ENCODE measurements around the gene GALNS. TPM values are rescaled to one million over a fixed set of nuclear protein-coding genes. Genes with fewer than 3 reads are reported as not detected.

The GALNS gene
- total RNA-seq, 2 donors from 2014 or later, result 8.8 to 48.8 TPM

DNA sequence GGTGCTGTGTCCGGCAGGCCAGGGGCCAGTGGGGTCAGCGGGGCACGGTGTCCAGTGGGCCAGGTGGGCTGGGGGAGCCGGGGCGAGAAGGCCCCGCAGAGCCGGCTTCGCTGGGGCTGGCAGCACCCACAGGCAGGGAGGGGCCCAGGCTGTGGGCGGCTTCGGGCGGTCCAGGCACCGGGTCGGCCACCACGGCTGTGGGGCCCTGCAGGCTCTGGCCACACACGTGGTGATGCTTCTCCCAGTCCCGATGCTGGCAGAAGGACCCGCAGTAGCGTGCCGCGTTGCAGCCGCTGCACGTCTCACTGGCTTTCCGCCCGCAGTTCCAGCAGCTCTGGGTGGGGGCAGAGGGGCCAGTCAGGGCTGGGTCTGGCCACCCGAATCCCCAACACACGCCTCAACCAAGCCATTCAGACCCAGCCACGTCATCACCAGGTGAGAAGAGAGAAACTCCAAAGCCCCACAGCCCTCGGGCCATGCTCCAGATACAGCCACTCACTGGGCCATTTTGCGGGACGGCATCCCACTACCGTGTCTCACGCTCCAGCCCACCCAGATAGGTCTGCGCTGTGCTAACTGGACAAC, 20.3 kb upstream of the GALNS start:
- no peak for TF ChIP-seq POLR2A (IDR thresholded peaks at IDR 0.05)
- TF ChIP-seq, protein P1, sequence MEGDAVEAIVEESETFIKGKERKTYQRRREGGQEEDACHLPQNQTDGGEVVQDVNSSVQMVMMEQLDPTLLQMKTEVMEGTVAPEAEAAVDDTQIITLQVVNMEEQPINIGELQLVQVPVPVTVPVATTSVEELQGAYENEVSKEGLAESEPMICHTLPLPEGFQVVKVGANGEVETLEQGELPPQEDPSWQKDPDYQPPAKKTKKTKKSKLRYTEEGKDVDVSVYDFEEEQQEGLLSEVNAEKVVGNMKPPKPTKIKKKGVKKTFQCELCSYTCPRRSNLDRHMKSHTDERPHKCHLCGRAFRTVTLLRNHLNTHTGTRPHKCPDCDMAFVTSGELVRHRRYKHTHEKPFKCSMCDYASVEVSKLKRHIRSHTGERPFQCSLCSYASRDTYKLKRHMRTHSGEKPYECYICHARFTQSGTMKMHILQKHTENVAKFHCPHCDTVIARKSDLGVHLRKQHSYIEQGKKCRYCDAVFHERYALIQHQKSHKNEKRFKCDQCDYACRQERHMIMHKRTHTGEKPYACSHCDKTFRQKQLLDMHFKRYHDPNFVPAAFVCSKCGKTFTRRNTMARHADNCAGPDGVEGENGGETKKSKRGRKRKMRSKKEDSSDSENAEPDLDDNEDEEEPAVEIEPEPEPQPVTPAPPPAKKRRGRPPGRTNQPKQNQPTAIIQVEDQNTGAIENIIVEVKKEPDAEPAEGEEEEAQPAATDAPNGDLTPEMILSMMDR (IDR thresholded peaks at IDR 0.05), result no peak
- WGBS, 2 donors, result 93 to 97% methylated on average over 9 to 32 of the region's 33 CpGs
- Histone ChIP-seq H3K27ac (no peak overlapping the region), H3K4me1 (no peaks in the 10 kb centered on the region), H3K9me3 (no peaks in the 10 kb centered on the region), H3K36me3 (replicated peaks in 1 of 2; ENCODE audit: insufficient read depth in 1 of 2, low read depth in 2 of 2) (peaks cover 4% of the 10 kb centered on the region in 2 donors), H3K4me3 (no peak overlapping the region), H3K27me3 (no peaks in the 10 kb centered on the region)
- no peak for ATAC-seq
- DNase-seq, result no peak
- intact Hi-C loops (cut with DNase I), result no loop called here

DNA sequence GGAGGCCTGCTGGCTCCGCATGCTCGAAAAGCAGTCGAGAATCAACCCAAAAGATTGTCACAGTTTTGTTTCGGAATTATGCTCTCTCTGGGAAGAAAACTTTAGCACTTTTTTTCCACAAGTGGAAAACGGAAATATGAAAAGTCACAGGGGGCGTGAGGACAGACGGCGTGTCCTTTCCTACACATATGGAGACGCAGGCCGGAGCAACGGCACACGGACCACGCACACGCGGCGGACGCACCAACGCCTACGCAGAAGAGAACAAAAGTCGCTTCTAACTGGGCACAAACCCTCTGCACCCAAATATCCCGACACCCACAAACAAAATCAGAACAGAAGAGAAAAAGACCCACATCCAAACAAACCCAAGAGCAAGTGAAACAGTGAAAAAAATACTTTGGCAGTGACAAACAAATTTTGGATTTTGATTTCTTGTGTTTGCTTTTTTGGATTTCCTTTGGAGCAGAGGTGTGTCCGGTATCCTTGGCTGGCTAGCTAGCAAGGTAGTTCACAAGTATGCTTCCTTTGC, 19.0 kb upstream of the GALNS start:
- H3K9me3 ChIP-seq, result no peaks in the 10 kb centered on the region
- H3K4me1 ChIP-seq, result peaks cover 4% of the 10 kb centered on the region
- ATAC-seq, result no peak
- no peak overlapping the region for H3K27ac ChIP-seq
- H3K27me3 ChIP-seq, result no peaks in the 10 kb centered on the region
- peaks cover 4% of the 10 kb centered on the region in 2 donors for H3K36me3 ChIP-seq (replicated peaks in 1 of 2; ENCODE audit: insufficient read depth in 1 of 2, low read depth in 2 of 2)
- no peak overlapping the region for H3K4me3 ChIP-seq
- no peak for TF ChIP-seq POLR2A (IDR thresholded peaks at IDR 0.05)
- TF ChIP-seq, protein P1 (IDR thresholded peaks at IDR 0.05), result no peak
- WGBS, 2 donors, result 93 to 94% methylated on average over 22 of the region's 22 CpGs
- intact Hi-C loops (cut with DNase I), result no loop called here
- no peak for DNase-seq

GRCh38 chr16:88874938-88875599, 18.3 kb upstream of the GALNS start:
- DNase-seq (no peak), ATAC-seq (no peak)
- Histone ChIP-seq H3K4me1 (peaks cover 5% of the 10 kb centered on the region), H3K4me3 (no peak overlapping the region), H3K9me3 (no peaks in the 10 kb centered on the region), H3K27ac (no peak overlapping the region), H3K27me3 (no peaks in the 10 kb centered on the region), H3K36me3 (replicated peaks in 1 of 2; ENCODE audit: insufficient read depth in 1 of 2, low read depth in 2 of 2) (peaks cover 4% of the 10 kb centered on the region in 2 donors)
- TF ChIP-seq, protein P1 (IDR thresholded peaks at IDR 0.05), result no peak
- WGBS, 2 donors, result 92 to 96% methylated on average over 34 of the region's 34 CpGs
- intact Hi-C loops (cut with DNase I), result no loop called here

DNA sequence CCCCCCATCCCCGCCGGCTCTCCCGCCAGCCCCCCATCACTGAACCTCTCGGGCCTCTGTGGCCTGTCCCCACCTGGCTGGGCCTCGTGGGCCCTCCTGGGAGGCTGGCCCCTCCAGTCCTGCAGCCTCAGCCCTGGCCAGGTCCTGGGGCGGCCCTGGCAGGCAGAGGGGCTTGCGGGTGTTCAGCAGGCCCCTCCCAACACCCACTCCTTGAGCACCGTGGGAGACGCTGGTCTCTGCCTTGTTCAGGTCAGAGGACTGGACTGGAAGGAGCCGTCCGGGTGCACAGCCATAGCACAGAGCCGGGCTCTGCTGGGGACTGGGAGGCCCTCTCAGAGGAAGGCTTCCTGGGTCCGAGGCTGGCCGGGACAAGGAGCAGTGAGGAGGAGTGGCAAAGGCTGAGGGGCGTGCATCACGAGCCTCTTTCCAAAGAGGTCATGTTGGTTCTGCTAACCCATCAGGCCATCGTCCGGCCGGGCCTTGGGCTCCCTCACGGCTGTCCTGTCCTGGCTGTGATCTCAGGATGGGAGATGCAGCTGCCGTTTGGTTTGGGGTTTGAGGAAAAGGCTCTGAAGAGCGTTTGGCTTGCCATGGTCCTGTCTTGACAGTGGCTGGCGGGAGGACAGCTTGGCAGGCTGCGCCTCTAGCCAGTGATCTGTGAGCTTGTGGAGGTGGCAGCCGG, 16.0 kb upstream of the GALNS start:
- intact Hi-C loops (cut with DNase I), result no loop called here
- H3K4me3 ChIP-seq, result no peak overlapping the region
- no peaks in the 10 kb centered on the region for H3K27me3 ChIP-seq
- TF ChIP-seq, protein P1 (IDR thresholded peaks at IDR 0.05), result no peak
- no peak for TF ChIP-seq POLR2A (IDR thresholded peaks at IDR 0.05)
- WGBS, 2 donors, result 48 to 60% methylated on average over 13 to 25 of the region's 25 CpGs
- ATAC-seq, result no peak
- no peak for DNase-seq
- H3K36me3 ChIP-seq (replicated peaks in 1 of 2; ENCODE audit: insufficient read depth in 1 of 2, low read depth in 2 of 2), result no peaks in the 10 kb centered on the region
- H3K4me1 ChIP-seq, result peaks cover 5% of the 10 kb centered on the region
- H3K9me3 ChIP-seq, result no peaks in the 10 kb centered on the region
- H3K27ac ChIP-seq, result no peak overlapping the region
